ENCODE results near the gene PREX1.

DNA sequence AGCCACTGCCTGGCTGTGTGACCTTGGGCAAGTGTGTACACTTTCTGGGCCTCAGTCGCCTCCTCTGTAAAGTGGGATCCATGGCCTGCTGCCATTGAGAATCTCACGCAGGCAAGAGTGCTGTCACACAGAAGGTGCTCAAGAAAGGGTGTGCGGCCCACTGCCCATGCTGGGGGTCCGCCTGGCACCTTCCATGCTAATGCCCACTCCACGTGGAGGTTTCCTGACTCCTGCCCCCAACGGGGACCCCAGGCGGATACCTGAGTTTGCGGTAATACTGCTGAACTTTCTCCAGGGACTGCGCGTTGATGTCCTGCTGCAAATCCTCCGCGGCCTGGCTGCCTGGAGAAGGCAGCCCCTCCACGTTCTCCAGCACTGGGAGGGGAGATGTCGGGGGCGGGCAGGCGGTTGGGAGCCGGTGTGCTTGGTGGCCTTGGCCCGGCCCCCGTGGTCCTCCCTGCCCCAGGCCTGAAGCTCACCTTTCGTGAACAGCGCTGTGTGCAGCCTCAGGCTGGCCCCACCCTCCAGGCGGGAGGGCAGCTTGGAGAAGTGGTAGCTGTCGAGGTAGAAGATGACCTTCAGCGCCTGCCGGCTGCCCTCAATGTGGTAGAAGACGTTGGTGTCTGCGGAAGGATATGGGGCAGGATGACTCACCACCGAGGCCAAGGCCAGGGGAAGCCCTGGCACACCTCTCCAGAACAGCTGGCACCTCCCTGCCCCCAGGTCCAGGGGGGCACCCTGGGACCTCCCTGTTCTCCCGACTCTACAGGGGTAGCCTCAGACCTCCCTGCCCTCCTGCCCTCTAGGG is 195.6 kb downstream of the PREX1 start:
- TF ChIP-seq, protein P1, sequence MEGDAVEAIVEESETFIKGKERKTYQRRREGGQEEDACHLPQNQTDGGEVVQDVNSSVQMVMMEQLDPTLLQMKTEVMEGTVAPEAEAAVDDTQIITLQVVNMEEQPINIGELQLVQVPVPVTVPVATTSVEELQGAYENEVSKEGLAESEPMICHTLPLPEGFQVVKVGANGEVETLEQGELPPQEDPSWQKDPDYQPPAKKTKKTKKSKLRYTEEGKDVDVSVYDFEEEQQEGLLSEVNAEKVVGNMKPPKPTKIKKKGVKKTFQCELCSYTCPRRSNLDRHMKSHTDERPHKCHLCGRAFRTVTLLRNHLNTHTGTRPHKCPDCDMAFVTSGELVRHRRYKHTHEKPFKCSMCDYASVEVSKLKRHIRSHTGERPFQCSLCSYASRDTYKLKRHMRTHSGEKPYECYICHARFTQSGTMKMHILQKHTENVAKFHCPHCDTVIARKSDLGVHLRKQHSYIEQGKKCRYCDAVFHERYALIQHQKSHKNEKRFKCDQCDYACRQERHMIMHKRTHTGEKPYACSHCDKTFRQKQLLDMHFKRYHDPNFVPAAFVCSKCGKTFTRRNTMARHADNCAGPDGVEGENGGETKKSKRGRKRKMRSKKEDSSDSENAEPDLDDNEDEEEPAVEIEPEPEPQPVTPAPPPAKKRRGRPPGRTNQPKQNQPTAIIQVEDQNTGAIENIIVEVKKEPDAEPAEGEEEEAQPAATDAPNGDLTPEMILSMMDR (IDR thresholded peaks at IDR 0.05) = no peak
- TF ChIP-seq POLR2AphosphoS5 (IDR thresholded peaks at IDR 0.05) (no peak), POLR2A (IDR thresholded peaks at IDR 0.05) (no peak)
